Kidney glomerular epithelial cell (primary cell): Measurements from ENCODE around the gene EEPD1.

Experiments
- DNase-seq: peaks from one replicate; lab custom pipeline; 2025; lab: John Stamatoyannopoulos, UW

The EEPD1 gene

GRCh38 chr7:36190447-36191291, 37.6 kb downstream of the EEPD1 start:
- DNase-seq = no peak

- no peak for DNase-seq
These were observed 38.4 kb downstream of the EEPD1 start for GRCh38 chr7:36191292-36191920.

- no peak for DNase-seq
These were observed 39.2 kb downstream of the EEPD1 start for GRCh38 chr7:36192053-36192824.

- DNase-seq = no peak
These were observed 39.8 kb downstream of the EEPD1 start for GRCh38 chr7:36192877-36193276.

GRCh38 chr7:36198854-36199266, 45.8 kb downstream of the EEPD1 start:
- no peak for DNase-seq

- no peak for DNase-seq
These were observed 46.3 kb downstream of the EEPD1 start for GRCh38 chr7:36199329-36199728.

- no peak for DNase-seq
These were observed 48.2 kb downstream of the EEPD1 start for GRCh38 chr7:36201122-36201723.

GRCh38 chr7:36202398-36202797, 49.3 kb downstream of the EEPD1 start:
- DNase-seq = no peak

GRCh38 chr7:36203071-36203790, 50.2 kb downstream of the EEPD1 start:
- no peak for DNase-seq

- no peak for DNase-seq
These were observed 51.1 kb downstream of the EEPD1 start for GRCh38 chr7:36204044-36204663.

- DNase-seq = no peak
These were observed 52.0 kb downstream of the EEPD1 start for GRCh38 chr7:36204929-36205635.

- DNase-seq = no peak
These were observed 52.7 kb downstream of the EEPD1 start for GRCh38 chr7:36205803-36206202.

GRCh38 chr7:36207451-36208291, 54.6 kb downstream of the EEPD1 start:
- DNase-seq = peak; percentile 91

GRCh38 chr7:36208426-36208825, 55.4 kb downstream of the EEPD1 start:
- no peak for DNase-seq

GRCh38 chr7:36208997-36209813, 56.2 kb downstream of the EEPD1 start:
- no peak for DNase-seq

GRCh38 chr7:36209814-36210183, 56.7 kb downstream of the EEPD1 start:
- DNase-seq = no peak

GRCh38 chr7:36210291-36210922, 57.4 kb downstream of the EEPD1 start:
- DNase-seq = no peak
